GM21423 (cell line): Measurements from ENCODE around the gene BORCS5.
"Not testable (repeated sequence)": the region's sequence is repeated elsewhere in the genome, so short reads cannot be mapped to it uniquely, and the experiment has no call there.

Experiments
- ATAC-seq: cut with Tn5 transposase; IDR thresholded peaks from one replicate; pipeline ENCODE4 v1.9.1; 2021; ENCODE audit warnings: mild to moderate bottlenecking, moderate library complexity; ENCODE audit not compliant: unreplicated experiment

BORCS5 gene

GRCh38 chr12:12356896-12357718 is at the start of gene BORCS5:
Gene BORCS5, plus strand, starts transcription at chr12:12357078. Its CDS starts 374 bp downstream, at chr12:12357452.
- peak; percentile 90 for ATAC-seq

- ATAC-seq, result not testable (repeated sequence)
Measured at GRCh38 chr12:12310695-12311094, 46.2 kb upstream of the BORCS5 start.

- ATAC-seq, result no peak
Measured at GRCh38 chr12:12315838-12316237, 41.0 kb upstream of the BORCS5 start.

GRCh38 chr12:12319451-12320183 is 37.3 kb upstream of the BORCS5 start:
- ATAC-seq, result no peak

- no peak for ATAC-seq
Measured at GRCh38 chr12:12323118-12323517, 33.8 kb upstream of the BORCS5 start.

GRCh38 chr12:12323591-12323990 is 33.3 kb upstream of the BORCS5 start:
- no peak for ATAC-seq

GRCh38 chr12:12326262-12326661 is 30.6 kb upstream of the BORCS5 start:
- ATAC-seq, result no peak

GRCh38 chr12:12327802-12328201 is 29.1 kb upstream of the BORCS5 start:
- ATAC-seq, result no peak

GRCh38 chr12:12331244-12331771 is 25.6 kb upstream of the BORCS5 start:
- no peak for ATAC-seq

GRCh38 chr12:12331896-12332295 is 25.0 kb upstream of the BORCS5 start:
- ATAC-seq, result no peak

GRCh38 chr12:12333407-12334366 is 23.2 kb upstream of the BORCS5 start:
- ATAC-seq, result no peak

GRCh38 chr12:12334367-12335040 is 22.4 kb upstream of the BORCS5 start:
- ATAC-seq, result no peak

- no peak for ATAC-seq
Measured at GRCh38 chr12:12336049-12336411, 20.8 kb upstream of the BORCS5 start.

GRCh38 chr12:12336511-12336910 is 20.4 kb upstream of the BORCS5 start:
- no peak for ATAC-seq

GRCh38 chr12:12338527-12339168 is 18.2 kb upstream of the BORCS5 start:
- ATAC-seq, result no peak

- no peak for ATAC-seq
Measured at GRCh38 chr12:12349711-12350665, 6.9 kb upstream of the BORCS5 start, which contains the start of gene MANSC1. Gene MANSC1, minus strand, starts transcription at chr12:12350242. Its CDS starts 6,928 bp downstream, at chr12:12343314.

- ATAC-seq, result no peak
Measured at GRCh38 chr12:12350868-12351463, 5.9 kb upstream of the BORCS5 start.
